Lung (tissue), 12 donors: ENCODE measurements around the gene FGFR1OP2. TPM values are rescaled to one million over a fixed set of nuclear protein-coding genes. Genes with fewer than 3 reads are reported as not detected.

Source experiments
- ATAC-seq: fragments of 200-7000 bp; cut with Tn5 transposase; one replicate; pipeline ENCODE4 v1.9.1; 2020; ENCODE audit warnings: moderate number of reproducible peaks; ENCODE audit not compliant: insufficient read depth, low FRiP score
- DNase-seq, 3 donors: peaks; one replicate each; pipeline ENCODE4 v3.0.0-alpha.2; 2013 to 2017
- H3K27ac ChIP-seq, 2 donors: one replicate each; pipeline ENCODE4 v1.5.1; 2013; ENCODE audit warnings: mild to moderate bottlenecking in 2 of 2, moderate library complexity in 2 of 2, control low read depth in 1 of 2, inconsistent platforms in 1 of 2, low read depth in 1 of 2, low read length in 1 of 2
- H3K27me3 ChIP-seq, 3 donors: one replicate each; pipeline ENCODE4 v1.5.1; 2013; ENCODE audit warnings: low read length in 2 of 3; ENCODE audit not compliant: control insufficient read depth in 3 of 3, insufficient read depth in 3 of 3
- H3K36me3 ChIP-seq, 4 donors: one replicate each; pipeline ENCODE4 v1.5.1; 2013; ENCODE audit warnings: low read length in 4 of 4, mild to moderate bottlenecking in 1 of 4, moderate library complexity in 1 of 4; ENCODE audit not compliant: control insufficient read depth in 4 of 4, insufficient read depth in 4 of 4
- H3K4me1 ChIP-seq, 5 donors: one replicate each; pipeline ENCODE4 v1.5.1; 2013; ENCODE audit warnings: low read length in 5 of 5, mild to moderate bottlenecking in 2 of 5, moderate library complexity in 1 of 5; ENCODE audit not compliant: control insufficient read depth in 5 of 5, insufficient read depth in 5 of 5
- H3K4me3 ChIP-seq: one replicate; pipeline ENCODE4 v1.5.1; 2013; ENCODE audit warnings: mild to moderate bottlenecking, control low read depth, moderate library complexity
- H3K9ac ChIP-seq, 2 donors: one replicate each; pipeline ENCODE4 v1.5.1; 2013; ENCODE audit warnings: low read length in 2 of 2, control low read depth in 1 of 2; ENCODE audit not compliant: insufficient read depth in 1 of 2
- H3K9me3 ChIP-seq, 4 donors: one replicate each; pipeline ENCODE4 v1.5.1; 2013; ENCODE audit warnings: low read length in 3 of 4, mild to moderate bottlenecking in 1 of 4, moderate library complexity in 1 of 4; ENCODE audit not compliant: control insufficient read depth in 4 of 4, insufficient read depth in 3 of 4
- WGBS, 2 donors: extraction: QIAGEN DNeasy Blood & Tissue Kit; methylation state at CpG; one replicate each; pipeline ENCODE4 v1.1.7; 2013; 5-methylcytosine and 5-hydroxymethylcytosine counted together
- polyA plus RNA-seq, 2 donors: library from polyadenylated mRNA; stranded (reverse); fragments of 200-250 nt; gene quantifications; one replicate each; pipeline ENCODE4 v1.2.1, GENCODE V29; 2013
- total RNA-seq, 2 donors: library from RNA; depleted of rRNA in 1 of 2; stranded (reverse); fragments of >200 nt in 1 of 2; gene quantifications; one replicate each; pipeline ENCODE4 v1.2.1, GENCODE V29; 2014 to 2021
- TF ChIP-seq, protein P1 (sequence below): IDR thresholded peaks from 2 replicates; pipeline ENCODE4 v1.5.1; 2012; ENCODE audit warnings: mild to moderate bottlenecking; ENCODE audit errors: control extremely low read depth, extremely low read depth
- donor health status: control.
- donor health status: control.
- donor health status: Bipolar disorder and iron deficiency.
- donor health status: healthy.
- donor health status: DM: yes; HTN: yes; CAD: no.

The FGFR1OP2 gene
- total and polyA plus RNA-seq, 4 donors, result 32.8 to 110 (median 39.2) TPM

DNA sequence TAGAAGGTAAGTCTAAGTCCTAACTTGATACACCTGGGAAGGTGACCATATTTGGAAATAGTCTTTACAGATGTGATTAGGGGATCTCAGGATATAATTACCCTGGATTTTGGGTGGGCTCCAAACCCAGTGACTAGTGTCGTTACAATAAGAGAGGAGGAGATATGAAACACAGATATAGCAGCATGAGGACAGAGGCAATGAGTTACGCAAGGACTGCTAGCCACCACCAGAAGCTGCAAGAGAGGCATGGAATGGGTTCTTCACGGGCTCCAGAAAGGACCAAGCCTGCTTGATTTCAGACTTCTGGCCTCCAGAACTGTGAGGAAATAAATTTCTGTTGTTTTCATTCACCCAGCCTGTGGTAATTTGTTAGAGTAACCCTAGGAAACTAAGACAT lies 28.6 kb downstream of the FGFR1OP2 start:
- DNase-seq (no peak), ATAC-seq (no peak)
- TF ChIP-seq, protein P1, sequence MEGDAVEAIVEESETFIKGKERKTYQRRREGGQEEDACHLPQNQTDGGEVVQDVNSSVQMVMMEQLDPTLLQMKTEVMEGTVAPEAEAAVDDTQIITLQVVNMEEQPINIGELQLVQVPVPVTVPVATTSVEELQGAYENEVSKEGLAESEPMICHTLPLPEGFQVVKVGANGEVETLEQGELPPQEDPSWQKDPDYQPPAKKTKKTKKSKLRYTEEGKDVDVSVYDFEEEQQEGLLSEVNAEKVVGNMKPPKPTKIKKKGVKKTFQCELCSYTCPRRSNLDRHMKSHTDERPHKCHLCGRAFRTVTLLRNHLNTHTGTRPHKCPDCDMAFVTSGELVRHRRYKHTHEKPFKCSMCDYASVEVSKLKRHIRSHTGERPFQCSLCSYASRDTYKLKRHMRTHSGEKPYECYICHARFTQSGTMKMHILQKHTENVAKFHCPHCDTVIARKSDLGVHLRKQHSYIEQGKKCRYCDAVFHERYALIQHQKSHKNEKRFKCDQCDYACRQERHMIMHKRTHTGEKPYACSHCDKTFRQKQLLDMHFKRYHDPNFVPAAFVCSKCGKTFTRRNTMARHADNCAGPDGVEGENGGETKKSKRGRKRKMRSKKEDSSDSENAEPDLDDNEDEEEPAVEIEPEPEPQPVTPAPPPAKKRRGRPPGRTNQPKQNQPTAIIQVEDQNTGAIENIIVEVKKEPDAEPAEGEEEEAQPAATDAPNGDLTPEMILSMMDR, result no peak
- no peaks in the 10 kb centered on the region for H3K9me3 ChIP-seq
- no peak overlapping the region for H3K27ac ChIP-seq
- WGBS, 2 donors, result 82 to 88% methylated on average over 3 of the region's 3 CpGs
- no peaks in the 10 kb centered on the region for H3K4me1 ChIP-seq
- H3K9ac ChIP-seq, result no peak overlapping the region
- H3K27me3 ChIP-seq, result no peaks in the 10 kb centered on the region
- H3K36me3 ChIP-seq, result peaks cover 5 to 22% (median 8%) of the 10 kb centered on the region in 4 donors
- H3K4me3 ChIP-seq, result no peak overlapping the region

DNA sequence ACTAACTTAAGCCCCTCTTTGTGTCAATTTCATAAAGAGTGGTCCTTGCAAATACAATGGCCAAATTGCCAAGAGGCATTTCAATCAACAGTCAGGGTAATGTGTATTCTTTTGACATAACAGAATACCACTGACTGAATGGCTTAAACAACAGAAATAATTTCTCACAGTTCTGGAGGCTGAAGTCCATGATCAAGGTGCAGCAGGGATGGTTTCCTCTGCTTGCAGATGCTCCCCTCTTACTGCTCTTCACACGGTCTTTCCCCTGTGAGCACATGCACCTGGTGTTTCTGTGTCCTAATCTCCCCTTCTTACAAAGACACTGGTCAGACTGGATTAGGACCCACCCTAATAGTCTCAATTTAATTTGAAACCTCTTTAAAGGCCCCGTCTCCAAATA lies 31.9 kb downstream of the FGFR1OP2 start:
- H3K27ac ChIP-seq, result no peak overlapping the region
- no peak overlapping the region for H3K4me3 ChIP-seq
- H3K9ac ChIP-seq, result no peak overlapping the region
- no peaks in the 10 kb centered on the region for H3K4me1 ChIP-seq
- H3K9me3 ChIP-seq, result no peaks in the 10 kb centered on the region
- WGBS, 2 donors, result 98 to 99% methylated on average over 2 of the region's 2 CpGs
- H3K27me3 ChIP-seq, result no peaks in the 10 kb centered on the region
- H3K36me3 ChIP-seq, result peaks cover 5 to 24% (median 14%) of the 10 kb centered on the region in 4 donors
- DNase-seq (no peak), ATAC-seq (no peak)
- TF ChIP-seq, protein P1, result no peak

DNA sequence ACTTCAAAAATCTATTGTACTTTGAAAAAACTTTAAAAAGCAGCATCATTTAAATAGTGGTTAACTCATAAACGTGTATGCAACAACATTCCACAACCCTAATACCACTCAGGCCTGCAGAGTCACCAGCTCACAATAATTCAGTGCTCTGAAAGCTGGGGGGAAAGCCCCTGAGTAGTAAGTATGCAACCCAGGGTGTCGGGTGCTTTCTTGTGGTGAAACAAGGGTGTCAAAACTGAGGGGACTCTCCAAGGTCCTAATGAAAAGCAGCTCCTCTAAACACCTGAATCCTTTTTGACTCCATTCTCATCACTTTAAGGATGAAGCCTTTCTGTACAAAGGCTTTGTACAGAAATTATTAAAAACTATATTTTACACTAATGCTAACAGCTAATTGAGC lies 33.7 kb downstream of the FGFR1OP2 start:
- H3K4me1 ChIP-seq, result no peaks in the 10 kb centered on the region
- no peak overlapping the region for H3K4me3 ChIP-seq
- no peak overlapping the region for H3K9ac ChIP-seq
- ATAC-seq, result no peak
- no peaks in the 10 kb centered on the region for H3K27me3 ChIP-seq
- no peak overlapping the region for H3K27ac ChIP-seq
- no peaks in the 10 kb centered on the region for H3K9me3 ChIP-seq
- 75 to 80% methylated on average over 2 of the region's 2 CpGs for WGBS, 2 donors
- DNase-seq, result no peak
- TF ChIP-seq, protein P1, result no peak
- H3K36me3 ChIP-seq, result peaks cover under 1 to 24% (median 11%) of the 10 kb centered on the region in 4 donors

DNA sequence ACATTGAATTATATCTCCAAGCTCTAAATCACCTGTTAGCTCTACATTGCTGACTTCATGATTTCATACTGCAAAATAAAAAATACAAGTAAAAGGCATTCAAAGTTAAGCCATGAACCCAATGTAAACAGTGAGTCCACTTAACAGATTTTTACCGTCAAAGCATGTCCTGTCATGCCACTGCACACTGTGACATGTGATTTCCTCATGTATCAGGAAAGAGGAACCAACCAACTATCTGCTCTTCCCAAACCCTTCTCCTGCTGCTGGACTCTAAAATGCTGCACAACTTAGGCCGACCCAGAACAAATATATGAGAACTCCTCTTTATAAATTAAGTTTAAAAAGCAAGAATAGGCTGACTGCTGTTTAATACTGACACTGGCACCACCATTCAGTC lies 38.4 kb downstream of the FGFR1OP2 start:
- Histone ChIP-seq H3K4me3 (no peak overlapping the region), H3K27me3 (no peaks in the 10 kb centered on the region), H3K36me3 (peaks cover 0 to 17% (median 9%) of the 10 kb centered on the region in 4 donors), H3K9ac (no peak overlapping the region), H3K4me1 (no peaks in the 10 kb centered on the region), H3K9me3 (no peaks in the 10 kb centered on the region), H3K27ac (no peak overlapping the region)
- DNase-seq (no peak), ATAC-seq (no peak)
- WGBS, 2 donors, result 42 to 70% methylated on average over 2 of the region's 2 CpGs
- TF ChIP-seq, protein P1, result no peak
